ENCODE measurements around the gene ZDHHC7. TPM values are rescaled to one million over a fixed set of nuclear protein-coding genes. Genes with fewer than 3 reads are reported as not detected.
A peak's percentile ranks its signal among the peaks of the same experiment; 100 is the strongest.

The ZDHHC7 gene
- total and polyA plus RNA-seq, 9 of the 15 experiments (the other 6 are each of a cell fraction or from before 2014, with no cell fraction given) = 1.7 to 49.7 (median 37.4) TPM

DNA sequence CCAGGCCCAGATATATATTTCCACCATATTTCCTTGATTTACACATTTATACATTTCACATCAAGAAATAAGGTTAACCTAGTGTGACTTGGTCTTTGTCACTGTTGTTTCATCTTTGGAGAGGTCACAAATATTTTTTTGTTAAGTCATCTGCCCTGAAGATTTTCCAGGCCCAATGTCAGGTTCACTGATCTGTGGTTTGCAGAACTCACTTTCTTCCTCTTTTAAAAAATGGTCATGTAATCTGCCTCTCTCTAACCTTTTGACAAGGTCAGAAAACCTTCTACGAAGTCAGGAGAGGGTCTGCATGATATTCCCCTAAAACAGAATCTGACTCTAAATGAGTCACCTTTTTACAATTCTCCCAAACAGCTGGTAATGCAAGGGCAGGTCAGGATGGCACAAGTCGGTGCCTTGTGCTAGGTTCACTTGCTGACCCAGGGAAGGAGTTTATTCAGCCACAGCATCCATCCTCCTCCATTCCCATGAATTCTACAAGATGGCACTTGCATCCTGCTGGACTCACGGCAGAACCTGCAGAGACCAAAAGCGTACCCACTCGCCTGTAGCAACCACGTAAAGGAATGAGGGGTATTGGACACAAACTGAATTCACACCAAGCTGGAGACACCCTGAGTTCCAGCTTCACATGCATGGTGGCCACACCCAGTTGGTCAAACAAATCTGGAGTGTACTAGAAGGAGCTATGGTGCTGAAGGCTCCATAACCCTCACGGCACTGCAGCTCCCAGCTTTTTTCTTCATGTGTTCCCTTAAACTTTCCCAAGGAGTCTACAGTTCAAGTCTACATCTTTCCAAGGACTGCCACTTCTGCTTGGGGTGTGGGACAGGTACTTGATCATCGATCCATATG lies 14.7 kb upstream of the ZDHHC7 start (continued):
- TF ChIP-seq SMARCA5 (IDR thresholded peaks at IDR 0.05) = peak; percentile 16; the same call in 1 of the 2 replicates
- no peak; the same call in 1 of the 2 replicates for TF ChIP-seq NR4A1 (CRISPR knock-in tag; IDR thresholded peaks at IDR 0.05)
- TF ChIP-seq NR4A1 (tag; IDR thresholded peaks at IDR 0.05) = no peak
- 0 out of 4 replicates have a peak, but pooled peaks have one; percentile 64 to 65 for TF ChIP-seq UBTF (IDR thresholded peaks at IDR 0.05; ENCODE audit: borderline replicate concordance in 1 of 2, low read depth in 2 of 2, low read length in 2 of 2)
- TF ChIP-seq HMBOX1 (IDR thresholded peaks at IDR 0.05) = peak; percentile 68
- peak; percentile 62; the same call in 1 of the 2 replicates for TF ChIP-seq HDAC2 (IDR thresholded peaks at IDR 0.05)
- TF ChIP-seq ZNF318 (IDR thresholded peaks at IDR 0.05; ENCODE audit: borderline replicate concordance in 1 of 2, low read depth in 1 of 2) = 0 out of 4 replicates have a peak, but pooled peaks of 1 of the 2 experiments have one; percentile 26
- TF ChIP-seq WHSC1 (IDR thresholded peaks at IDR 0.05; ENCODE audit: low read length) = no peak
- no peak for TF ChIP-seq CHD4 (IDR thresholded peaks at IDR 0.05; ENCODE audit: insufficient read depth, insufficient replicate concordance, low read depth, low read length, poor library complexity, severe bottlenecking)
- no peak for TF ChIP-seq MEF2D (tag; conservative IDR thresholded peaks at IDR 0.05; ENCODE audit: low read depth)
- no peak for TF ChIP-seq ZNF586 (CRISPR knock-in tag; conservative IDR thresholded peaks at IDR 0.05)
- TF ChIP-seq, protein P1, sequence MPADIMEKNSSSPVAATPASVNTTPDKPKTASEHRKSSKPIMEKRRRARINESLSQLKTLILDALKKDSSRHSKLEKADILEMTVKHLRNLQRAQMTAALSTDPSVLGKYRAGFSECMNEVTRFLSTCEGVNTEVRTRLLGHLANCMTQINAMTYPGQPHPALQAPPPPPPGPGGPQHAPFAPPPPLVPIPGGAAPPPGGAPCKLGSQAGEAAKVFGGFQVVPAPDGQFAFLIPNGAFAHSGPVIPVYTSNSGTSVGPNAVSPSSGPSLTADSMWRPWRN (IDR thresholded peaks at IDR 0.05; ENCODE audit: low read depth) = 0 out of 2 replicates have a peak, but pooled peaks have one; percentile 21

Measured in K562 (cell line).